Panc1 (cell line): ENCODE measurements around the gene SLC6A12.

Experiments
- CTCF ChIP-seq: fragments of 450-650 bp; IDR thresholded peaks from 2 replicates; pipeline ENCODE4 v1.5.1; 2017; ENCODE audit warnings: mild to moderate bottlenecking
- POLR2AphosphoS5 ChIP-seq: IDR thresholded peaks from 2 replicates; pipeline ENCODE4 v1.6.1; 2012; ENCODE audit warnings: mild to moderate bottlenecking, low read depth, low read length, moderate library complexity
- REST ChIP-seq, 2 experiments: IDR thresholded peaks; 2 replicates each; pipeline ENCODE4 v1.6.1; 2011 to 2012; ENCODE audit warnings: low read depth in 2 of 2, control low read depth in 1 of 2, low read length in 1 of 2, mild to moderate bottlenecking in 1 of 2, moderate library complexity in 1 of 2; ENCODE audit not compliant: insufficient read depth in 1 of 2
- TCF7L2 ChIP-seq: IDR thresholded peaks from 2 replicates; pipeline ENCODE4 v1.6.1; 2011; ENCODE audit warnings: mild to moderate bottlenecking, low read depth, low read length, inconsistent platforms

DNA sequence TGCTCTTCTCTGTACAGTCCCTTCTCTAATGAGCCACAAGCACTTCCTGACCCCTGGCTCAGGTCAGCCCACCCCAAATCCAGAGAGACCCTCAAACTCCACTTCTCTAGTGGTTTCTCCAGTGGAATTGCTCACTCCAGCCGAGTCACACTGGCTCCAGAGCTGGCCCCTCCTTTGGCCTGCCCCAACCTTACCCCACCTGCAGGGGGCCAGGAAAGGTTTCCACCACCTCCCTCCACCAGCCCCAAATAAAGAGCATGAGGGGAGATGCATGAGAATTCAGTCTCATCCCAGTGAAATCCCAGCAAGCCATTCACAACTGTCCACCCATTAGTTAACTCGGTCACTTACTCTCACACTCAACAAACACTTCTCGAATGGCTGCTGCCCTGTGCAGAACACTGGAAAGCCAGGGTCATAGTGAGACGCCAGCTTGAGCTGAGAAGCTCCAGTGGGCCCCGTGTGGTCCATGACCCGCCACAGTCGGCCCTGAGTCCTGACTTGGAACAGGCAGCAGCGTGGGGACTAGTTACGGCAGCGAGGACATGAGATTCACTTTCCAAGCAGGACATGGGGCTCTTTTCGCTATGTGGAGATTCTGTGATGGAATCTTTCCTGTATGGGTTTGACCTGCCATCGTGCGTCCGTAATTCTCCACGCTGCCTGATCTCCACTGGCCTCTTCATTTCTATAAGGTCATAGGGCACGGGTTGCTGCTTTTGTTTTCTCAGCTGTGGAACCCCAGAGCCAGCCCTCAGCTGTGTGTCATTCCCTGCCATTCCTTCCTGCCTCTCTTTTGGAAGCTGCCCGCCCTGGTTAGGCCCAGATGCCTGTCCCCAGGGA lies 44.2 kb downstream of the SLC6A12 start:
- TF ChIP-seq CTCF (no peak), POLR2AphosphoS5 (no peak), REST (IDR thresholded peaks at IDR 0.05; ENCODE audit: insufficient read depth in 1 of 2, low read depth in 2 of 2, low read length in 1 of 2) (no peak), TCF7L2 (no peak)
